Upper lobe of left lung (tissue), 4 donors: Measurements from ENCODE around the gene RIN3.

Experiments used
- EP300 ChIP-seq, 4 donors: sonication (generic); formaldehyde crosslinking; IDR thresholded peaks; one replicate each; pipeline ENCODE4 v1.5.1; 2017; ENCODE audit warnings: antibody characterized with exemption in 4 of 4, control low read depth in 2 of 4
- POLR2A ChIP-seq, 4 donors: fragments of 450-650 bp; IDR thresholded peaks; one replicate each; pipeline ENCODE4 v1.5.1; 2016 to 2017; ENCODE audit warnings: antibody characterized with exemption in 4 of 4, mild to moderate bottlenecking in 2 of 4
- POLR2AphosphoS5 ChIP-seq, 2 donors: sonication (generic); formaldehyde crosslinking; IDR thresholded peaks; one replicate each; pipeline ENCODE4 v1.5.1; 2017; ENCODE audit warnings: antibody characterized with exemption in 2 of 2
- TF ChIP-seq, protein P1 (sequence below), 6 experiments: fragments of 450-650 bp in 4 of 6; fragments of 200-600 bp in 2 of 6; sonication (generic) in 2 of 6; IDR thresholded peaks; one replicate each; pipeline ENCODE4 v1.5.1; 2016 to 2019; ENCODE audit warnings: antibody characterized with exemption in 6 of 6

- TF ChIP-seq, protein P1, sequence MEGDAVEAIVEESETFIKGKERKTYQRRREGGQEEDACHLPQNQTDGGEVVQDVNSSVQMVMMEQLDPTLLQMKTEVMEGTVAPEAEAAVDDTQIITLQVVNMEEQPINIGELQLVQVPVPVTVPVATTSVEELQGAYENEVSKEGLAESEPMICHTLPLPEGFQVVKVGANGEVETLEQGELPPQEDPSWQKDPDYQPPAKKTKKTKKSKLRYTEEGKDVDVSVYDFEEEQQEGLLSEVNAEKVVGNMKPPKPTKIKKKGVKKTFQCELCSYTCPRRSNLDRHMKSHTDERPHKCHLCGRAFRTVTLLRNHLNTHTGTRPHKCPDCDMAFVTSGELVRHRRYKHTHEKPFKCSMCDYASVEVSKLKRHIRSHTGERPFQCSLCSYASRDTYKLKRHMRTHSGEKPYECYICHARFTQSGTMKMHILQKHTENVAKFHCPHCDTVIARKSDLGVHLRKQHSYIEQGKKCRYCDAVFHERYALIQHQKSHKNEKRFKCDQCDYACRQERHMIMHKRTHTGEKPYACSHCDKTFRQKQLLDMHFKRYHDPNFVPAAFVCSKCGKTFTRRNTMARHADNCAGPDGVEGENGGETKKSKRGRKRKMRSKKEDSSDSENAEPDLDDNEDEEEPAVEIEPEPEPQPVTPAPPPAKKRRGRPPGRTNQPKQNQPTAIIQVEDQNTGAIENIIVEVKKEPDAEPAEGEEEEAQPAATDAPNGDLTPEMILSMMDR (IDR thresholded peaks at IDR 0.05) = no peak
- TF ChIP-seq POLR2A (IDR thresholded peaks at IDR 0.05) = no peak
- no peak for TF ChIP-seq POLR2AphosphoS5 (IDR thresholded peaks at IDR 0.05)
- no peak for TF ChIP-seq EP300 (IDR thresholded peaks at IDR 0.05)
Observed at GRCh38 chr14:92563359-92563758, 49.8 kb downstream of the RIN3 start.
